BLaER1 treated with 17β-estradiol and CSF1 and Interleukin-3, amounts not matched to agents 10 nM and 100 nM (cell line): ENCODE results near the gene CD109.
A peak's percentile ranks its signal among the peaks of the same experiment; 100 is the strongest.
"Not testable (repeated sequence)": the region's sequence is repeated elsewhere in the genome, so short reads cannot be mapped to it uniquely, and the experiment has no call there.

ENCODE experiments used
- H3K27ac ChIP-seq, 11 experiments: shearing (Covaris generic); formaldehyde crosslinking; 2 replicates each; pipeline ENCODE4 v1.8.1; 2022
- H3K27me3 ChIP-seq, 11 experiments: shearing (Covaris generic); formaldehyde crosslinking; 2 replicates each; pipeline ENCODE4 v1.8.1; 2022
- H3K36me3 ChIP-seq, 11 experiments: shearing (Covaris generic); formaldehyde crosslinking; 2 replicates each; pipeline ENCODE4 v1.8.1; 2022
- H3K4me1 ChIP-seq, 10 experiments: shearing (Covaris generic); formaldehyde crosslinking; 2 replicates each; pipeline ENCODE4 v1.8.1; 2022
- H3K4me2 ChIP-seq, 11 experiments: shearing (Covaris generic); formaldehyde crosslinking; 2 replicates each; pipeline ENCODE4 v1.8.1; 2022
- H3K4me3 ChIP-seq, 10 experiments: shearing (Covaris generic); formaldehyde crosslinking; 2 replicates each; pipeline ENCODE4 v1.8.1; 2022
- H3K9ac ChIP-seq, 11 experiments: shearing (Covaris generic); formaldehyde crosslinking; 2 replicates each; pipeline ENCODE4 v1.8.1; 2022
- H3K9me3 ChIP-seq, 11 experiments: shearing (Covaris generic); formaldehyde crosslinking; replicated peaks in 1 of 11; 2 replicates each; pipeline ENCODE4 v1.8.1; 2022
- H4K20me1 ChIP-seq, 11 experiments: shearing (Covaris generic); formaldehyde crosslinking; 2 replicates each; pipeline ENCODE4 v1.8.1; 2022
- Cebpa-rat ChIP-seq, 11 experiments: shearing (Covaris generic); IDR thresholded peaks; 2 replicates each; pipeline ENCODE4 v1.8.1; 2022

The CD109 gene

GRCh38 chr6:73702444-73702843 lies 6.4 kb downstream of the CD109 start:
- Histone ChIP-seq H3K9ac (no peak overlapping the region), H3K4me1 (peaks cover 0 to 15% (median 0%) of the 10 kb centered on the region in 10 experiments; a peak in 5 of 20 replicates), H4K20me1 (no peaks in the 10 kb centered on the region), H3K36me3 (no peaks in the 10 kb centered on the region), H3K4me3 (no peak overlapping the region), H3K27me3 (peaks cover 4 to 9% (median 7%) of the 10 kb centered on the region in 11 experiments), H3K9me3 (no peaks in the 10 kb centered on the region; a peak in 1 of 22 replicates), H3K4me2 (no peak overlapping the region), H3K27ac (no peak overlapping the region)
- no peak for TF ChIP-seq Cebpa-rat (IDR thresholded peaks at IDR 0.05)

GRCh38 chr6:73703466-73703865 lies 7.5 kb downstream of the CD109 start:
- Histone ChIP-seq H3K9ac (no peak overlapping the region), H3K9me3 (no peaks in the 10 kb centered on the region), H3K36me3 (no peaks in the 10 kb centered on the region), H3K4me3 (no peak overlapping the region), H3K27me3 (no peaks in the 10 kb centered on the region), H3K4me2 (0 out of 22 replicates have a peak overlapping the region, but pooled peaks of 1 of the 11 experiments have one; percentile 14), H4K20me1 (no peaks in the 10 kb centered on the region), H3K4me1 (peaks cover 0 to 15% (median 0%) of the 10 kb centered on the region in 10 experiments; a peak in 5 of 20 replicates), H3K27ac (no peak overlapping the region)
- no peak for TF ChIP-seq Cebpa-rat (IDR thresholded peaks at IDR 0.05)

GRCh38 chr6:73704260-73704659 lies 8.3 kb downstream of the CD109 start:
- H3K36me3 ChIP-seq = no peaks in the 10 kb centered on the region
- H3K9ac ChIP-seq = no peak overlapping the region
- H3K4me2 ChIP-seq = peak overlapping the region in 3 of 11 experiments; percentile 12 to 32 (median 28); a peak in 3 of 22 replicates
- H4K20me1 ChIP-seq = no peaks in the 10 kb centered on the region
- H3K4me3 ChIP-seq = no peak overlapping the region
- TF ChIP-seq Cebpa-rat (IDR thresholded peaks at IDR 0.05) = no peak
- H3K27ac ChIP-seq = no peak overlapping the region
- H3K27me3 ChIP-seq = no peaks in the 10 kb centered on the region
- peaks cover 0 to 15% (median 0%) of the 10 kb centered on the region in 10 experiments; a peak in 5 of 20 replicates for H3K4me1 ChIP-seq
- no peaks in the 10 kb centered on the region for H3K9me3 ChIP-seq

GRCh38 chr6:73704798-73705197 lies 8.8 kb downstream of the CD109 start:
- peak overlapping the region in 1 of 11 experiments; percentile 32; a peak in 1 of 22 replicates for H3K4me2 ChIP-seq
- peaks cover 0 to 15% (median 0%) of the 10 kb centered on the region in 10 experiments; a peak in 5 of 20 replicates for H3K4me1 ChIP-seq
- H3K27ac ChIP-seq = no peak overlapping the region
- no peaks in the 10 kb centered on the region for H3K27me3 ChIP-seq
- H3K36me3 ChIP-seq = no peaks in the 10 kb centered on the region
- H3K9me3 ChIP-seq = no peaks in the 10 kb centered on the region
- TF ChIP-seq Cebpa-rat (IDR thresholded peaks at IDR 0.05) = no peak
- H4K20me1 ChIP-seq = no peaks in the 10 kb centered on the region
- H3K9ac ChIP-seq = no peak overlapping the region
- no peak overlapping the region for H3K4me3 ChIP-seq

GRCh38 chr6:73706971-73707370 lies 11.0 kb downstream of the CD109 start:
- H4K20me1 ChIP-seq = no peaks in the 10 kb centered on the region
- no peaks in the 10 kb centered on the region for H3K9me3 ChIP-seq
- H3K4me2 ChIP-seq = no peak overlapping the region
- H3K9ac ChIP-seq = no peak overlapping the region
- H3K27me3 ChIP-seq = no peaks in the 10 kb centered on the region
- TF ChIP-seq Cebpa-rat (IDR thresholded peaks at IDR 0.05) = no peak
- H3K27ac ChIP-seq = no peak overlapping the region
- no peaks in the 10 kb centered on the region for H3K36me3 ChIP-seq
- no peak overlapping the region for H3K4me3 ChIP-seq
- peaks cover 0 to 15% (median 0%) of the 10 kb centered on the region in 10 experiments; a peak in 5 of 20 replicates for H3K4me1 ChIP-seq

- Histone ChIP-seq H3K36me3 (no peaks in the 10 kb centered on the region), H3K4me3 (no peak overlapping the region), H3K4me1 (peaks cover 14 to 26% (median 19%) of the 10 kb centered on the region in 10 experiments), H3K9ac (no peak overlapping the region), H3K27me3 (no peaks in the 10 kb centered on the region), H3K4me2 (no peak overlapping the region), H3K27ac (no peak overlapping the region), H3K9me3 (no peaks in the 10 kb centered on the region), H4K20me1 (no peaks in the 10 kb centered on the region)
- TF ChIP-seq Cebpa-rat (IDR thresholded peaks at IDR 0.05) = no peak
These were observed 14.5 kb downstream of the CD109 start for GRCh38 chr6:73710470-73710869.

- Histone ChIP-seq H3K9ac (no peak overlapping the region), H4K20me1 (no peaks in the 10 kb centered on the region), H3K36me3 (no peaks in the 10 kb centered on the region), H3K4me1 (peaks cover 14 to 26% (median 19%) of the 10 kb centered on the region in 10 experiments), H3K4me2 (no peak overlapping the region), H3K4me3 (no peak overlapping the region), H3K9me3 (no peaks in the 10 kb centered on the region), H3K27ac (no peak overlapping the region), H3K27me3 (no peaks in the 10 kb centered on the region)
- TF ChIP-seq Cebpa-rat (IDR thresholded peaks at IDR 0.05) = no peak
These were observed 14.9 kb downstream of the CD109 start for GRCh38 chr6:73710948-73711347.

- Histone ChIP-seq H3K27me3 (no peaks in the 10 kb centered on the region), H3K27ac (peak overlapping the region in 1 of 11 experiments; percentile 70; a peak in 1 of 22 replicates), H3K9me3 (peaks cover 0 to 9% (median 0%) of the 10 kb centered on the region in 11 experiments; a peak in 1 of 22 replicates), H3K9ac (no peak overlapping the region), H3K4me1 (peaks cover 14 to 30% (median 19%) of the 10 kb centered on the region in 10 experiments), H3K4me3 (no peak overlapping the region), H3K36me3 (no peaks in the 10 kb centered on the region), H3K4me2 (peak overlapping the region in 8 of 11 experiments; percentile 57 to 79 (median 68); a peak in 11 of 22 replicates), H4K20me1 (no peaks in the 10 kb centered on the region)
- no peak for TF ChIP-seq Cebpa-rat (IDR thresholded peaks at IDR 0.05)
These were observed 16.7 kb downstream of the CD109 start for GRCh38 chr6:73712535-73713173.

GRCh38 chr6:73713426-73714147 lies 17.6 kb downstream of the CD109 start:
- H3K36me3 ChIP-seq = no peaks in the 10 kb centered on the region
- peak overlapping the region; percentile 57 to 79 (median 68) for H3K4me2 ChIP-seq
- no peaks in the 10 kb centered on the region for H4K20me1 ChIP-seq
- H3K27me3 ChIP-seq = no peaks in the 10 kb centered on the region
- H3K9me3 ChIP-seq = peaks cover 0 to 10% (median 0%) of the 10 kb centered on the region in 11 experiments; a peak in 1 of 22 replicates
- peak overlapping the region in 3 of 11 experiments; percentile 25 to 37 (median 30); a peak in 2 of 22 replicates for H3K9ac ChIP-seq
- H3K27ac ChIP-seq = peak overlapping the region in 9 of 11 experiments; percentile 31 to 70 (median 58); a peak in 17 of 22 replicates
- H3K4me3 ChIP-seq = peak overlapping the region in 1 of 10 experiments; percentile 26; a peak in 2 of 20 replicates
- peaks cover 14 to 30% (median 19%) of the 10 kb centered on the region in 10 experiments for H3K4me1 ChIP-seq
- no peak for TF ChIP-seq Cebpa-rat (IDR thresholded peaks at IDR 0.05)

GRCh38 chr6:73715111-73715508 lies 19.1 kb downstream of the CD109 start:
- Histone ChIP-seq H3K4me1 (peaks cover 14 to 30% (median 19%) of the 10 kb centered on the region in 10 experiments), H3K27ac (0 out of 22 replicates have a peak overlapping the region, but pooled peaks of 2 of the 11 experiments have one; percentile 20 to 56), H3K4me2 (peak overlapping the region in 1 of 11 experiments; percentile 13; a peak in 2 of 22 replicates), H3K9me3 (peaks cover 0 to 10% (median 0%) of the 10 kb centered on the region in 11 experiments; a peak in 1 of 22 replicates)
- not testable (repeated sequence) for H3K27me3 ChIP-seq, H3K36me3 ChIP-seq, H3K4me3 ChIP-seq, H4K20me1 ChIP-seq, H3K9ac ChIP-seq
